ENCODE measurements around the gene GNAL. TPM values are rescaled to one million over a fixed set of nuclear protein-coding genes. Genes with fewer than 3 reads are reported as not detected.
"Not testable (repeated sequence)": the region's sequence is repeated elsewhere in the genome, so short reads cannot be mapped to it uniquely, and the experiment has no call there.

The GNAL gene
- polyA plus RNA-seq (ENCODE audit: insufficient read length) = 1.1 TPM

GRCh38 chr18:11688972-11689668 lies at the start of gene GNAL:
Gene GNAL, plus strand, starts transcription at chr18:11689264. Its CDS starts 300 bp downstream, at chr18:11689564.
- peak; percentile 51 for DNase-seq (ENCODE audit: low read depth)

- not testable (repeated sequence) for DNase-seq (ENCODE audit: low read depth)
Observed at GRCh38 chr18:11647310-11647709, 41.8 kb upstream of the GNAL start.

- DNase-seq (ENCODE audit: low read depth) = not testable (repeated sequence)
Observed at GRCh38 chr18:11647804-11648203, 41.3 kb upstream of the GNAL start.

GRCh38 chr18:11649839-11650238 lies 39.2 kb upstream of the GNAL start:
- no peak for DNase-seq (ENCODE audit: low read depth)

GRCh38 chr18:11651899-11652298 lies 37.2 kb upstream of the GNAL start:
- no peak for DNase-seq (ENCODE audit: low read depth)

GRCh38 chr18:11653521-11653920 lies 35.5 kb upstream of the GNAL start:
- no peak for DNase-seq (ENCODE audit: low read depth)

GRCh38 chr18:11654736-11655605 lies 34.1 kb upstream of the GNAL start:
- no peak for DNase-seq (ENCODE audit: low read depth)

- DNase-seq (ENCODE audit: low read depth) = no peak
Observed at GRCh38 chr18:11655606-11655932, 33.5 kb upstream of the GNAL start.

GRCh38 chr18:11657152-11657551 lies 31.9 kb upstream of the GNAL start:
- DNase-seq (ENCODE audit: low read depth) = no peak

- DNase-seq (ENCODE audit: low read depth) = no peak
Observed at GRCh38 chr18:11657554-11657953, 31.5 kb upstream of the GNAL start.

GRCh38 chr18:11658019-11658418 lies 31.0 kb upstream of the GNAL start:
- DNase-seq (ENCODE audit: low read depth) = no peak

GRCh38 chr18:11658989-11659388 lies 30.1 kb upstream of the GNAL start:
- DNase-seq (ENCODE audit: low read depth) = no peak

GRCh38 chr18:11660691-11661090 lies 28.4 kb upstream of the GNAL start:
- no peak for DNase-seq (ENCODE audit: low read depth)

- no peak for DNase-seq (ENCODE audit: low read depth)
Observed at GRCh38 chr18:11661430-11661829, 27.6 kb upstream of the GNAL start.

- no peak for DNase-seq (ENCODE audit: low read depth)
Observed at GRCh38 chr18:11663439-11664029, 25.5 kb upstream of the GNAL start.

- DNase-seq (ENCODE audit: low read depth) = no peak
Observed at GRCh38 chr18:11664286-11664685, 24.8 kb upstream of the GNAL start.

GRCh38 chr18:11665146-11665545 lies 23.9 kb upstream of the GNAL start:
- DNase-seq (ENCODE audit: low read depth) = no peak

- no peak for DNase-seq (ENCODE audit: low read depth)
Observed at GRCh38 chr18:11665587-11665986, 23.5 kb upstream of the GNAL start.

GRCh38 chr18:11666176-11666575 lies 22.9 kb upstream of the GNAL start:
- DNase-seq (ENCODE audit: low read depth) = no peak

- DNase-seq (ENCODE audit: low read depth) = no peak
Observed at GRCh38 chr18:11666831-11667230, 22.2 kb upstream of the GNAL start.

GRCh38 chr18:11667578-11667977 lies 21.5 kb upstream of the GNAL start:
- DNase-seq (ENCODE audit: low read depth) = no peak

GRCh38 chr18:11668441-11669169 lies 20.5 kb upstream of the GNAL start:
- DNase-seq (ENCODE audit: low read depth) = no peak
